NOMO-1 treated with DMSO at 0.1 percent for 48 hours (cell line): ENCODE measurements around the gene DAPK1.
A peak's percentile ranks its signal among the peaks of the same experiment; 100 is the strongest.

ENCODE experiments used
- DNase-seq: peaks from one replicate; lab custom pipeline; 2025; ENCODE audit not compliant: unreplicated experiment; lab: John Stamatoyannopoulos, UW

The DAPK1 gene

DNA sequence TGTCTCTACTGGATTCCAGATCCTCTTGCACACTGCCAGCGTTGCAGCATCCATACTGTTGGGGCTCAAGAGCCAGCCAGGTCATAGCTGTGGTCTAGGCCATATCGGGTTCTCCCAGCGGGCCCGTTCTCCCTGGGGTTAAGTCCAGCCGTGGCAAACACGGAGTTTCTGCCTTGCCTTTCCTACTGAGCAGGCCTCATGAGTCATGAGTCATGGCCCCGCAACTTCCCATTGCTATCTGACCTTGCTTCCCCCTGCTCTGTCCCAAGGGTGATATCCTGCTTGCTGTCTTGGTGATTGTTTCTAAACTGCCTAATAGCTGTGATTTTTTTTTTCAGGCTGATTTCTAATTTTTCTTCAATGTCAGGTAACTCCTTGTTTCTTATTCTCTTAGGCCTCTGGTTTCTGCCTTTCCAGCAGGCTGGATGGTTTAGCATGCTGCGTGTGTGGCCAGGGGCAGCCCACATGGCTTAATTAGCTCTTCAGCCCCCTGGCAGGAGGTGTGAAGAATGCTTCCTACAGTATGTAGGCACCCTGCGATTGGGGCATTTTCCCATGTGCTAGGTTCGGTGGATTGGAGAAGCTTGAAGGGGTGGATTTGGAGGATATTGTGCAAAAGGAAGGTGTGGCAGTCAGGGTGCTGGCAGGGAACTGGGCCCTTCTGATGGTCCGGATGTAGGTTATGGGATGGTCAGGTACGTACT is 18.7 kb downstream of the DAPK1 start:
- DNase-seq, result peak; percentile 64

DNA sequence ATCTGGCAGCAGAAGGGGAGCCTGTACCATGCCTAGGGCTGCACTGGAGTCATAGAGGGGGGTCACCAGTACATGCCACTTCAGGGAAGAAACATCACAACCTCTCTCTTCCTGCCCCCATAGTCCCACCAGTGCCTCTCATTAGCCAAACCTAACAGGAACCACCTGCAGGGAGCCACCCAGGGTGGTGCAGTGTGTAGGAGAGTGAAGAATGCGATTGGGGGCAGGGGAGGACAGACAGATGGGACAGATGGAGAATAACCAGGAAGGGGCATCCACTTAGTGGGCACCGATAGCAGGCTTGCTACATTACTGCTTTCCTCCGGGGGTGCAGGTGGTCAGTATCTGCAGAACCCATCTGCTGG is 19.2 kb downstream of the DAPK1 start:
- no peak for DNase-seq

GRCh38 chr9:87517732-87518131 is 20.1 kb downstream of the DAPK1 start:
- no peak for DNase-seq

GRCh38 chr9:87518702-87519335 is 21.2 kb downstream of the DAPK1 start:
- peak; percentile 64 for DNase-seq

GRCh38 chr9:87519461-87519860 is 21.8 kb downstream of the DAPK1 start:
- no peak for DNase-seq

GRCh38 chr9:87520172-87520683 is 22.6 kb downstream of the DAPK1 start:
- no peak for DNase-seq

- no peak for DNase-seq
These were observed 24.2 kb downstream of the DAPK1 start for GRCh38 chr9:87521834-87522233.

GRCh38 chr9:87524061-87524460 is 26.4 kb downstream of the DAPK1 start:
- no peak for DNase-seq

- no peak for DNase-seq
These were observed 28.1 kb downstream of the DAPK1 start for GRCh38 chr9:87525546-87526303.

GRCh38 chr9:87527211-87527916 is 29.7 kb downstream of the DAPK1 start:
- no peak for DNase-seq

- DNase-seq, result no peak
These were observed 31.3 kb downstream of the DAPK1 start for GRCh38 chr9:87528969-87529368.

DNA sequence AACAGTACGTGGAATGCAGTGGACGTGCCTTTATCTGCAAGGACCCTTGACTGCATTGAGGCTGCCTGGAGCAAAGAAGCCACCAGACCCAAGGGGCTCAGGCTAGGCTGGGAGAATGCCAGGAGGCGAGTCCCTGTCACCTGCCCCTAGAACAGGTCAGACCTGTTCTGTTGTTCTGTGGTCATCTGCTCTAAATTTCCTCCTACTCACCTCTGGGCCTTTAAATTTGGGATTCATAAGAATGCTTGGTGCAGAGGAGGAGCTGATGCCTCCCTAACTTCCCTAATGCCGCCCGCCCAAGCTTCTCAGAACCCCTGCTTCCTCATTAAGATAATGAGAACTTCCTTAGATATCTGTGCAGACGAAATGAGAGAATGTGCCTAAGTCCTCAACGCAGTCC is 32.0 kb downstream of the DAPK1 start:
- DNase-seq, result peak; percentile 39

DNA sequence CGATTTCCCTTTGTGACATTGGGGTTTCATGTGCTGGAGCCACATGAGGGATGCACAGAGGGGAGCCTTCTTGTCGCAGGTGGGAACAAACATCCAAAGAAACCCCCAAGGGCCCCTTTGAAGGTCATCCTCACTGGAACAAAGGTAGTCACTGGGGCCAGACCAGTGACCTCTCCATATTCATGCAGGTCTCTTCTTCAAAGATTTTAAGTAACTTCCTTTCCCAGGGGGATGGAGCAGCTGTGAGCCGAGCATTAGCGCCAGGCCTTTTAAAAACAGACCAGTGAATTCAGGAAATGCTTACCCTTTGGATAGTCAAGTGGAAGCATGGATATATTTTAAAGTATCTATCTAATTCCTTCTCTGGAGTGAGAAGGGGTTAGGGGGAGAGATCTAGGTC is 33.0 kb downstream of the DAPK1 start:
- no peak for DNase-seq

DNA sequence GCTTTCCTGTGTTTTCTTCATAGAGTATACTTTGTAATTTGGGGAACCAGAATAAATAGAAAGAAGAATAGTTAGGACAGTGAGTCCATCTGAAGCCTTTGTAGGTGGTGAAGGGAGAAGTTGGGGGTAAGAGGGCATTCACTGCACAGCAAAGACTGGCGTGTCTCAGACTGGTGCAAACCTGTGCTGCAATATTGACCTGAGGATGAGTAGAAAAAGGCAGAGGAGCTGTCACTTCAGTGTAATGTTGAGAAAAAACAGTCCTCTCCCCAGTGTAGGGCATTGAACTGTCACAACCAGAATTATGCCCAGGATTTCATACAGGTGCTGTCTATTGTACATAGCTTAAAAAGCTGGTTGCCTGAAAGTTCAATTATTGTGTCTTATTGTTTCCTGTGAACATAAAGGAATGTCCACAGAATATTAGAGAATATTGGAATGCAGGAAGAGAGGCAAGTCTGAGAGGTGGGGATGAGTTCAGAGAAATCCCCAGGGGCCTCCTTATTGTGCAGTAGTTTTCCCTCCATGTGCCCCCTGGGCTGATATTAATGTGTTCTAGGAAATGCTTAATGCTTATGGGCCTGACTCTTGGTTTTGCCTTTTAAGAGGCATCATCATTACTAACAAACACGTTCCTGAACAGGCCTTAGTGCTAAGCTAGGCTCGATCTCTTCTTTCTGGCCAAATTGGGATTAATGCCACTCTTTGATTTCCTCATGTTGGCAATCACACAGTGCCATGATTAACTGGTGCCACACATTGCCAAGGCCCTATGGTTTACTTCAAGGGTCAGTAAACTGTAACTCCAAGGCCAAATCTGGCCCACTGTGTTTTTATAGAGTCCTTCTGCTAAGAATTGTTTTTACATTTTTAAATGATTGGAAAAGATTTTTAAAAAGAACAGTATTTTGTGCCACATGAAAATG is 34.0 kb downstream of the DAPK1 start:
- no peak for DNase-seq

DNA sequence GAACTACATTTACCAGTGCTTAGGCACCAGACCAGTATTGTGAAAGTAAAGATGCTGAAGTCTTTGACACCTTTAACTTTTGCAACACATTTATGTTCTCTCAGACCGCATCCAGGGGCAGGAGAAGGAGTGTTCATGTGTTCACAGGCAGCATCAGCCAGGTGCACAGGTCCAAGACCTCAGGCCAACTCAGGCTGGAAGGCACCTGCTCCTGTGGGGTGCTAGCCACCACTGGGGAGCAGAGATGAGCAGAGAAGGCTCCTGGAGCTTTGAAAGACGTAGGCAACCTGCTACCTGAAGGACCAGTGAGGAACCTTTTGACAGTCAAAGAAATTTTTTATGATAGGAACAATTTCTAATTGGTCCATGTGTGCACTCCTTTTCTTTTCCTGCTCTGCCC is 35.6 kb downstream of the DAPK1 start:
- DNase-seq, result no peak

GRCh38 chr9:87534036-87534435 is 36.4 kb downstream of the DAPK1 start:
- no peak for DNase-seq

DNA sequence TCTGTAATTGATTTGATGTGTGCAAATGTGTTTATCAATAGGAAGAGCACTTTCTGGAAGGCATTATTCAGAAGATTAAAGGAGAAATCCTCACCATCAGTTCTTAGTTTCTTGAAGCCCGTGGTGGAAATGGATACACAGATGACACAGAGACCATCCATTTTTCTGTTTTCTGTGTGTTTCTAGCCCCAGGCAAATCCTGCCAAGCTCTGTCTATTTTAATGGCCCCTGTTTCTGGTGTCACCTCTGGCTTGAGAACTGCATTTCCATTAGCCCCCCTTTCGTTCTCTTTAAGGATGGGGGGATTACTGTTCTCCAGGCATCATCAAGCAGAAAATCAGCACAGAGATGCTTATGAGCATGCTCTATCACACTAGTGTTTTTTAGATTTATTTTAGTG is 37.3 kb downstream of the DAPK1 start:
- DNase-seq, result no peak

DNA sequence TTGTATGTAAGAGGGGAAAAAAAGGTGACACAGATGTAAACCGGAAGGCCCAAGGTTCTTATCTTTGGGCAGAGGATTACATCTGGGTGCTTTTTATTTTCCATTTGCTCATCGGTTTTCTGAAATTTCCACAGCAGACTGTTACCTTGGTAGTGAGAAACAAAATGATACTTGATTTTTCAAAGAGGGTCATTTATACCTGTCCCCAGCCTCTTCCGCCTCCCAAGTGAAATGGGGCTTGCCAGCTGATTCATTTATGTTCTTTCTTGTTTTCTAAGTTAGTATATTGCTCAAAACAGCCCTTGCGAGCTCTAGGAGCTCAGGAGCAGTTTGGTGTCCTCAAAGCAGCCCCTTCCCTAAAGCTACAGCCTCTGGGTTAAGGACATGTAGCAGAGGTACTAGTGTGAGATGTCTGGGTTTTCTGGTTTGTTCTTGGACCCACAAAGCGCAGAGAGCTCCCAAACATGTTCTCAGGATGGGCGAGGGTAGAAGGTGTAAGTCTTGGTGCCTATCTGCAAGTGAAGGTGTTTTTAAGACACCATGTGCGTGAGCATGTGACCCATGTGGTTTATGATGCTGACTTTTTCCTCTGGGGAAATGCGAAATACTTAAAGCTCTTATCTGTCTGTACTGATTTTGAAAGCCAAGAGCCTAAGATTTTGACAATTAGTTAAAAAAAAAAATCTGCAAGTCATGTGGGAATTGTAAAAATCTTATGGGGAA is 38.3 kb downstream of the DAPK1 start:
- no peak for DNase-seq

GRCh38 chr9:87537625-87538024 is 40.0 kb downstream of the DAPK1 start:
- DNase-seq, result no peak
